NCI-H2196 treated with DMSO at 0.1 percent for 48 hours (cell line): Measurements from ENCODE around the gene SLC49A3.

Experiments used
- DNase-seq: peaks from one replicate; lab custom pipeline; 2025; ENCODE audit not compliant: unreplicated experiment; lab: John Stamatoyannopoulos, UW

SLC49A3 gene

DNA sequence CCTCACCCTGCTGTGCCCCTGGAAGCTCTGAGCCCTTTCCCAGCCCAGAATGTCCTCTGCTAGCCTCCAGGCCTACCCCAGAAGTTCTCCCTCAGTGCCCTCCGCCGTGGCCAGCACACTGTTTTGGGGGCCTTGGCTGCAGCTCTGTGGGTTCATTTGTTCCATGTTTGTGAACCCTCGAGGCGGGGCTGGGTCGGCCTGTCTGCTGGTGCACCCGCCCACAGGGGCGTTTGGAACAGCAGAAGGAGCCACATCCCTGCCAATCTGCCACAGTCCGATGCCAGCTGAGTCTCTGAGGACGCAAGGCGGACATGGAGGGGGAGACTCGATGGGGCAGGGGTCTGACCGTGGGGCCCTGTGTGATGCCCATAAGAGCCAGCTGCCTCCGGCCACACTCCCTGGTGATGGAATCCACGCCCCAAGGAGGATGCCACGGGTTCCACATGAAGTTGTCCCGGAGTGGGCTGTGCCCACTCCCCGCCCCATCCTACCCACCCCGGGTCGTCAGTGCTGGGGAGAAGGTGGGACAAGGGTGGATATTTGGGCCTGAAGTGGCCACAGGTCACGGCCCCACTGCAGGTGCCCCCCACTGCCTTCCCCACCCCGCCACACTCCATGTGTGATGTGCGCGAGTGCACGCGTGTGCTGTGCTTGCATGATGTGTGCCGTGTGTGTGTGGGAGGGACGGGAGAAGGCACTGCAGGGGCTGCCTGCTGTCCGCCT lies 22.0 kb downstream of the SLC49A3 start:
- no peak for DNase-seq

DNA sequence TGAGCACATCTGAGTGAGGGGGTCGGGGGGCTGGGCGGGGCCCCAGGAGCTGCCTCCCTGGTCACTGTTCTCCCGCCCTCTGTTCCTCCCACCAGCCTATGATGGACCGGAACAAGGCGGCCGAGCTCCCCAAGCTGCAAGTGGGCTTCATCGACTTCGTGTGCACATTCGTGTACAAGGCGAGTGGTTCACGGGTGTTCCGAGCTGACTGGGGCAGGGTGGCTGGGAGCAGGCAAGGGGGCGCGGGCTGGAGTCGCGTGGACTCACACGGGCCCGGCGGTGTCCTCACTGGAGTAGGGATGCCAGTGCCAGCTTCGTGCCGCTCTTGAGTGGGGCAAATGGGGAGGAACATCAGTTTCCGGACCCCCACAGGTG lies 22.5 kb downstream of the SLC49A3 start:
- no peak for DNase-seq

DNA sequence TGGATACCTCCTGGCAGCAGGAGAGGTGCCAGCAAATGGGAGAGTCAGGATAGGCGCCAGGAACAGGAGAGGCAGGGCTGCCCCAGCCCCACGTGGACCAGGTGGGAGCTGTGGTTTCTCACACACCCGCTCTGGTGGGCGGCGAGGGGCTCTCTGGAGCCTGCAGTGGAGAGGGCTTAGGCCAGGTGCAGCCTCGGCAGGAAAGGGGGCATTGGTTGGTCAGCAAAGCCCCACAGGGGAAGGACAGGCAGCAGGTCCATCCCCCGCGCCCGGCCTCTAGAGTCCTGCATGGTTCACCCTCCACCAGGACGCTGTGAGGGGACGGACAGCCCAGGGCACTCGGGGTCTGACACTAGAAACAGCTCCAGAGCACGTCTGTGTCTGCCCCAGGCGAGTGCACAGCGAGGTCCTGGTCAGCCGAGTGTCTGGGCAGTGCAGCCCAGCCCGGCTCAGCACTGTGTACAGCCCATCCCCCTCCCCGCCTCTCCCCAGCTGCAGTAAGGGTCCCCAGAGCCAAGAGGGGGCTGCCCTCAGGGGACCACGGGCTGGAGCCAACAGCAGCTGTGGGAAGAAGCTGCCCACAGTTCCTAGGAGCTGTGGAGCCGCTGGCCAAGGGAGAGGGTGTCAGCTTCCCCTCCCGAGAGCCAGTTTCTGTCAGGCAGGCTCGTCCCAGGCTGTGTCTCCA lies 23.1 kb downstream of the SLC49A3 start:
- no peak for DNase-seq

DNA sequence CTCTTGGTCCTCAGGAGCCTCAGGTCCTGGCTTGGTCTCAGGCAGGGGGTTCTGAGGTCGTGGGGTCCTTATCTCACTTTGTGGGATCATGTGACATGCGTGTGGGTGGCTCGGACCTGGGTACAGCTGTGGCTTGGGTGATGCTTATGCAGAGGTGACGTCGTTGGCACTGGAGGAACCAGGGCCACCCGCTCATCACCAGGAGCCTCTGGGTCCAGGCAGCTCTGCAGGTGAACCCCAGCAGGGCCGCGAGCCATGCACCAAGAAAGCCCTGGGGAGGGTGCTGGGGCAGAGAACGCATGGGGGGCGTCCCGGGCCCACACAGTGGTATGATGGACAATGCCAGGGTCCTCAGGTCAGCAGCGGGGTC lies 23.6 kb downstream of the SLC49A3 start:
- no peak for DNase-seq

DNA sequence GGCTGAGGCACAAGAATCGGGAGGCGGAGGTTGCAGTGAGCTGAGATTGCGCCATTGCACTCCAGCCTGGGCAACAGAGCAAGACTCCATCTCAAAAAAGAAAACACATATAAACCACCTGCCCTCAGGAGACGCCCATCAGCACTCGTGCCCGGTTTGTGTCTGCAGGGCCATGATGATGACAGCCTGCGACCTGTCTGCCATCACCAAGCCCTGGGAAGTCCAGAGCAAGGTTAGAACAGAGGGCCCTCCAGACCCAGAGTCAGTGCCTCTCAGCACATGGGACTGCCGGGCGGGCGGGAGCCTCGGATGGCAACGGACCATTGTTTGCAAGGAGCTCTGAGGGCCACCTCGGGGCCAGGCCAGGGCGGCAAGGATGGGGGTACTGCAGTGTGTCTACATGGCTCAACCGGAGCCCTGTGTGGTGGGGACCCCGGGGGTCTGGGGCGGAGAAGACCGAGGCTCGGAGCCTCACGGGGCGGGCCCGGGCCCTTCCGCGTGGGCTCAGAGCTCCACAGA lies 24.2 kb downstream of the SLC49A3 start:
- no peak for DNase-seq

DNA sequence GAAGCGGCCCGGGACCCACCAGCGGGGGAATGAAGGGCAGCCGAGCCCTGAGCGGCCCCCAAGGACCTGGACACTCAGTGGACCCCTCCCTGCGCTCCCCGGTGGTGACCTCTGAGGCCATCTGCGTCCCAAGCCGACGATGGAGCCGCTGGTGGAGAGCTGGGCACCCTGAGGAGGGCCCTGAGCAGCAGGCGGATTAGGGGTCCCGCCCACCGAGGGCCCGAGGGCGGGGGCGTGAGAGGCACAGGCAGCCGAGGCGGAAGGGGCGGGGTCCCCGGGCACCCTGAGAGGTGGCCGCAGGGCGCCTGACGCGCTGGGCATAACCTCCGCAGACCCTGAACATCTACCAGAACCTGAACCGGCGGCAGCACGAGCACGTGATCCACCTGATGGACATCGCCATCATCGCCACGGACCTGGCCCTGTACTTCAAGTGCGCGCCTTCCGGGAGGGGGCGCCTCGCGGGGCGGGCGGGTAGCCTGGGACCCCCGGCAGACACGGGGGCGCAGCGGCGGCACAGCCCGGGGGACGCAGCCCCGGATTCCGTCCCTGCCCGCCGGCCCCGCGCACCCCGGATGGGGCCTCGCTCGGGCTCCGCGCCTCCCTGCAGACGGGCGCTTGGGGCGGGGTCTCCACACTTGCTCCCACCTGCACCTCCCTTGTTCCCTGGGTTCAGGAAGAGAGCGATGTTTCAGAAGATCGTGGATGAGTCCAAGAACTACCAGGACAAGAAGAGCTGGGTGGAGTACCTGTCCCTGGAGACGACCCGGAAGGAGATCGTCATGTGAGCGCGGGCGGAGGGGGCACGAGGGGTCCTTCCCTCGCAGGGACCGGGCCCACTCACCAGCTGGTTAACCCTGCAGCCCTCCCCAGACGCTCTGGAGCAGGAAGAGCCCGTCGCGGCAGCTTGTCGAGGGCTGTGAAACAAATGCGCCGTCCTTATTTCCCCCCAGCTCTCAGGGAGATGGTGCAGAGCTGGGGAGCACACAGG lies 25.2 kb downstream of the SLC49A3 start:
- DNase-seq: peak; percentile 26

DNA sequence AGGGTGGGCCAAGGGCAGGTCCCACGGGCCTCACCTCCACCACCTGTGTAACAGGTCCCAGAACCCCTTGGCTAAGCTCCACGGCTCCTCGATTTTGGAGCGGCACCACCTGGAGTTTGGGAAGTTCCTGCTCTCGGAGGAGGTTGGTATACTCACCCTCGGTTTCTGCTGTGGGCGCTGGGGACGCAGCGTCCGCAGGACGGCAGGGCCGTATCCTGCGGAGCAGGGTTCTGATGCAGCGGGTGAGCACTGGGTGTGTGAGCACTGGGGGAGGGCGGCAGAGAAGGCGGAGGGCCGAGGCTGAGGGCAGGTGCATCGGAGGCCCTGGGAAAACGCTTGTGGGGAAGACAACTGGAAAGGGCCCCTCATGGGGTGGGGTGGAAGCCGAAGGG lies 25.9 kb downstream of the SLC49A3 start:
- DNase-seq: no peak

DNA sequence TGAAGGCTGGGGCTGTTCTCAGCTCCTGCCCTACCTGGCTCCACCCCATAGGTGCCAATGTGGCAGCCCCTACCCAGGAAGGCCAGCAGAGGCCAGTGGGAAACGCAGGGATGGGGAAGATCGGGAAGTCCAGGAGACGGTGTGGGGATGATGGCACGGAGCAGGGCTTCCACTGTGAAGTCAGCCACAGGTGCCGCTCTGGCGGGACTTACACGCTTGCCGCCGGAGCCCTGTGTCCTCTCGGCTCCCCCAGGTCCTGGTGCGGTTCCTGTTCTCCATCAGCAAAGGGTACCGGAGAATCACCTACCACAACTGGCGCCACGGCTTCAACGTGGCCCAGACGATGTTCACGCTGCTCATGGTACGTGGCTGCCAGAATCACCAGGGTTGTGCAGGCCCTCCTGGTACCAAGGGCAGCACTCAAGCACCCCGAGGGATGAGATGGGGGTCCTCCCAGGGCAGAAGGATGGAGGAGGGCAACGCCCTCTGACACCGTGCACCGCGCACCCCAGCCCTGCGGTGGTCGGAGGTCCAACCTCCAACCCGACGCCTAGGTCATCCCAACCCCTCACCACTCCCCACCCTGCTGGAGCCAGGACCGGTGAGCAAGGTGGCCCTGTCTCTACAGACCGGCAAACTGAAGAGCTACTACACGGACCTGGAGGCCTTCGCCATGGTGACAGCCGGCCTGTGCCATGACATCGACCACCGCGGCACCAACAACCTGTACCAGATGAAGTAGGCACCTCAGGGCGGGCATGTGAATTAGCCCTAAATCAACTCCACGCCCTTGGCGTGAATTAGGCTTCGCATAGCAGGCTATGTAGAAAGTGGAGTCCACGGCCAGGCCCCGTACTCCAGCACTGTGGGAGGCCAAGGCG lies 26.8 kb downstream of the SLC49A3 start:
- DNase-seq: no peak

DNA sequence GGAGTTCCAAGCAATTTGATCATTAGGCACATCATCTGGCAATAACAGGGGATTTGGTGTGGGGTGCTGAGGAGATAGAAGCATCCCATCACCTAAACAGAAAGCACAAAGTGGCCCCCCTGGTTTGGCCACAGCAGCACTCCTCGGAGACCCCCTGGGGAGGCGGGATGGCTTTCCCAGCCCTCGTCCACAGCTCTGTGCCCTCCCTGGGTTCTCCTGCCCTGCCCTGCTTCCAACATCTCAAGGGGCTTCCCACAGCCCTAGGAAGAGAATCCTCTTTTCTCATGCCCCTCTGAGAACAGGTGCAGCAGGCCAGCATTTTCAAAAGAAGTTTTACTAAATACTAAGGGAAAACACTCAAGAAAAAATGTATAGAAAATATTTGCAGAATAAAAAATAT lies 27.7 kb downstream of the SLC49A3 start:
- no peak for DNase-seq

DNA sequence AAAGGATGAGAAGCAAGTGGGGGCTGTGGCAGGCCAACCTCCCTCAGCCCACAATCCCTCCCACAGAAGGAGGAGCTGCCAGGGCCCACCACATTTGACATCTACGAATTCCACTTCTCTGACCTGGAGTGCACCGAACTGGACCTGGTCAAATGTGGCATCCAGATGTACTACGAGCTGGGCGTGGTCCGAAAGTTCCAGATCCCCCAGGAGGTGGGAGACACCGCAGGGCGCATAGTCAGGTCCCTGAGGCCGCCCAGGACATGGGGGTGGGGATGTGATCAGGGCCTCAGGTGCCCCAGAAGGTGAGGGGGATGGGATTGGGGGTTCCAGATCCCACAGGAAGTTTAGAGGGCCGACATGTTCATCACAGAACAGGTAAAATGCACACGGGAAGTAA lies 28.6 kb downstream of the SLC49A3 start:
- no peak for DNase-seq

DNA sequence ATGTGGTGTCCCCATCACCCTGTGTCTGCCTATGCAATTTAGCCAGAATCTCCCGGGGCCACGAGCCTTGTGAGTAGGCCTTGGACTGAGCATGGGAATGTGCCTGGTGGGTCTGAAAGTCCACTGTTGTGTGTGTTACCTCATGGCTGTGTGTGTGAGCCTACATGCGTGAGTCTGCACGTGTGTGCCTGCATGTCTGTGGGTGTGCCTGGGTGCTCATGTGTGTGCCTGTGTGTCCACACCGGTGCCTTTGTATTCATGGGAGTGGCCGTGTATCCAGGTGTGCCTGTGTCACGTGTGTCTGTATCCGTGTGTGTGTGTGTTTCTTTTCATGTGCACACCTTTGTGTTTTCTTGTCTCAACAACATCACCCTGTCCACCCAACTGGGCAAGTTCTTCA lies 29.1 kb downstream of the SLC49A3 start:
- DNase-seq: no peak

DNA sequence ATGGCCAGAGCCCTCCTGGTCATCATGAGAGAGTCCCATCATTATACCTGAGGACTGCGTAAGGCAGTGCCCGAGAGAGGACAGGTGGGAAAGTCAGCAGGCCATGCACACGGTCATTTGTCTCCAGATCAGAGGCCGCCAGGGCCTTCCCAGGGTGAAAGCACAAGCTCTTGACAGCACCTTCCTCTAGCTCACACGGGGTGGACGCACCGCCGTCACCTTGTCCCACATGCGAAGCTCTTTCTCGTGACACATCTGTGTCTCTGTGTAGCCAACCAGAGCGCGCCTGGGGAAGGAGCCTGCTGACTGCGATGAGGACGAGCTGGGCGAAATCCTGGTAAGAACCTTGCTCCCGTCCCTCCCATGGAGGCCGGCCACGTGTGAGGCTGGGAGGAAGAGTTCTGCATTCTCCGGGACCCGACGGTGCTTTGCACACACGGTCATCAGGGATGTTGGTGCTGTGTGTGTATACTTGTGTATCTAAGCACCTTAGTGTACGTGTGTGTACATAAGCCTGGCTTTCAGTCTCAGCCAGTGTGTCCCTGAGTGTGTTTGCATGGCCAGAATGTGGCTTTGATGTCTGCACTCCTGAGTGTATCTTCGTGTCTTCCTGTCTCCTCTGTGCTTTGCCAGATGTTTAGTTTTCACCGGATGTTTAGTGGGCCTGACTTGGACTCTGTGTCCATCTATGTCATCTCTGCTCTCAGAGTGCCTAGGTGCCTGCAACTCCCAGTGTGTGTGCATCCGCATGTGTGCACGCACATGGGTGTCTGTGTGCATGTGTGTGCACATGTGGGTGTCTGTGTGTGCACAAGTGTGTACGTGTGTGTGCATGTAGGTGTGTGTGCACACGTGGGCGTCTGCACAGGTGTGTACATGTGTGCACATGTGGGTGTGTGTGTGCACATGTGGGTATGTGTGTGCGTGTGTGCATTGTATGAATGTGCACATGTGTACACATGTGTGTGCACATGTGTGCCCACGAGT lies 30.0 kb downstream of the SLC49A3 start:
- DNase-seq: no peak

DNA sequence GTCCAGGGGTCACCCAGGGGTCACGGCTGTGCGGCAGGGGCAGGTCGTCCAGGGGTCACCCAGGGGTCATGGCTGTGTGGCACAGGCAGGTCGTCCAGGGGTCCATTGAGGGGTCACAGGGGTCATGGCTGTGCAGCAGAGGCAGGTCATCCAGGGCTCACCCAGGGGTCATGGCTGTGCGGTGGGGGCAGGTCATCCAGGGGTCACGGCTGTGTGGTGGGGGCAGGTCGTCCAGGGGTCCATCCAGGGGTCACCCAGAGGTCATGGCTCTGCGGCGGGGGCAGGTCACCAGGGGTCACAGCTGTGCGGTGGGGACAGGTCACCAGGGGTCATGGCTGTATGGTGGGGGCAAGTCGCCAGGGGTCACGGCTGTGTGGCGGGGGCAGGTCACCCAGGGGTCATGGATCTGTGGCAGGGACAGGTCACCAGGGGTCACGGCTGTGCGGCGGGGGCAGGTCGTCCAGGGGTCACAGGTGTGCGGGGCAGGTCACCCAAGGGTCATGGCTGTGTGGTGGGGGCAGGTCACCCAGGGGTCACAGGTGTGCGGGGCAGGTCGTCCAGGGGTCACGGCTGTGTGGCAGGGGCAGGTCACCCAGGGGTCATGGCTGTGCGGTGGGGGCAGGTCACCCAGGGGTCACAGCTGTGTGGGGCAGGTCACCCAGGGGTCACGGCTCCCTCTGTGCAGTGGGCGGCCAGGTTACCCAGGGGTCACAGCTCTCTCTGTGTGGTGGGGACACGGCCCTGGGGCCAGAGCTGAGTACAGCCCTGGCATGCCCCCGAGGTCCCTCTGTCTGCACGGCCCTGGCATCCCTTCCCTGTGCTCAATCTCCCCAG lies 30.9 kb downstream of the SLC49A3 start:
- no peak for DNase-seq

DNA sequence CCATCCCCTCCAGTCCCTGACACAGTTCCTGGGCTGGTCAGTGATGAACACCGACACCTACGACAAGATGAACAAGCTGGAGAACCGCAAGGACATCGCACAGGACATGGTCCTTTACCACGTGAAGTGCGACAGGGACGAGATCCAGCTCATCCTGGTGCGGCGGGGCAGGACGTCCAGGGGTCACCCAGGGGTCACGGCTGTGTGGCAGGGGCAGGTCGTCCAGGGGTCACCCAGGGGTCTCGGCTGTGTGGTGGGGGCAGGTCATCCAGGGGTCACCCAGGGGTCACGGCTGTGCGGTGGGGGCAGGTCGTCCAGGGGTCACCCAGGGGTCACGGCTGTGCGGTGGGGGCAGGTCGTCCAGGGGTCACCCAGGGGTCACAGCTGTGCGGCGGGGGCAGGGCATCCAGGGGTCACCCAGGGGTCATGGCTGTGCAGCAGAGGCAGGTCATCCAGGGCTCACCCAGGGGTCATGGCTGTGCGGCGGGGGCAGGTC lies 31.6 kb downstream of the SLC49A3 start:
- DNase-seq: no peak

DNA sequence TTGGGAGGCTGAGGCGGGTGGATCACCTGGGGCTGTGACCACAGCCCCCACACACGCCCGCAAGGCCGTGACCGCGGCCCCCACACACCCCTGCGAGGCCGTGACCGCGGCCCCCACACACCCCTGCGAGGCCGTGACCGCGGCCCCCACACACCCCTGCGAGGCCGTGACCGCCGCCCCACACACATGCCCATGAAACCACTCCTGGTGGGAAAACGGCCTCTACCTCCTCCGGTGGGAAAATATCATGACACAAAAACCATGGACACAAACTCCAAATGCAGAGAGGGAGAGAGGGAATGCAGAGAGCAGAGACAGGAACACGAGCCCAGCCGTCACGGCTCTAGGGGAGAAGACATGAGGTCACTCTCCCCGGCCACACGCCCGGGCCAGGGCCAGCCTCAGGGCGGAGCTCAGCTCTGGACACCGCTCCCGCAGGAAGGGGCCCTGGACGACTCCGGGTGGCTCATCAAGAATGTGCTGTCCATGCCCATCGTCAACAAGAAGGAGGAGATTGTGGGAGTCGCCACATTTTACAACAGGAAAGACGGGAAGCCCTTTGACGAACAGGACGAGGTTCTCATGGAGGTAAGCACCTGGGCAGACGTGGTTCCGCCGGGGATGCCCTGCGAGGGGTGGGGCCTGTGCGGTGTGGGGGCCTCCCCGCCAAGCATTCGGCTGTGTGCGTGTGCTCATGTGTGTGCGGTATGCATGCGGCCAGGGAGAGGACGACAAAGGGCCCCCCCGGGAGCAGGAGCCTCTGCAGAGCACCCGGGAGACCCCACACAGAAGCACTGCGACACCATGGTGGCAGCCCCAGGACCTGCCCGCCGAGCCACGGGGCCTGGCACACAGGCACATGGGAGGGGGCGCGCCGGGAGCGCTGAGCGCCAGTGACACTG lies 32.3 kb downstream of the SLC49A3 start:
- no peak for DNase-seq

DNA sequence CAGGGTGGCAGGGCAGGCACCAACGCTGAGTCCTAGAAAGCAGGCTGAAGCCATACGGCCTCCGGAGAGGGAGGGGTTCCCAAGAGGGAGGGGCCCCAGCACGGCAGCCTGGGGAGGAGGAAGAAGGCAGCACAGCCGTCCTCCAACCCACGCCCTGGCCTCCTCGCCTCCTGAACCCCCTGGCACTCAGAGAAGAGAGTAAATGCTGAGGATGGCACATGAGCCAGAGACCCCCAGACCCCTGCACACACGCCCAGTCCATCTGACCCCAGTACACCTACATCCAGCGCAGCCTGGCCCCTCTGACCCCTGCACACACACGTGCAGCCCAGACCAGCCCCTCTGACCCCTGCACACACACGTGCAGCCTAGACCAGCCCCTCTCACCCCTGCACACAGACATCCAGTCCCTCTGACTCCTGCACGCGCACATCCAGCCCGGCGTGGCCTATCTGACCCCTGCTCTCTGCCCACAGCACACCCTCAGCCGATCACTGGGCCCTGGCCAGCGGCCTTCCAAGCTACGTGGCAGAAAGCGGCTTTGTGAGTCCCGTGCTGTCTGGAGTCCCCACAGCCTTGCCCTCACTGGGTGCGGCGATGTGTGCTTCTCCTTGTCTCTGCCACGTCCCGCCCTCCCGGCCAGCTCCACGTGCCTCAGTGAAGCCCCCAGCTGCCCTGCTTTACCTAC lies 33.3 kb downstream of the SLC49A3 start:
- no peak for DNase-seq
